SW480 (cell line): Measurements from ENCODE around the gene PRKAB2.
"Not testable (repeated sequence)": the region's sequence is repeated elsewhere in the genome, so short reads cannot be mapped to it uniquely, and the experiment has no call there.

Source experiments
- DNase-seq: peaks from one replicate; pipeline ENCODE4 v3.0.0-alpha.2; 2016; ENCODE audit warnings: low spot score

PRKAB2 gene

GRCh38 chr1:147172168-147173016, at the start of gene PRKAB2:
Gene PRKAB2, minus strand, starts transcription at chr1:147172470. Its CDS starts 326 bp downstream, at chr1:147172144.
- peak; percentile 96 for DNase-seq

- no peak for DNase-seq
Observed at GRCh38 chr1:147218606-147219005, 46.3 kb upstream of the PRKAB2 start.

- no peak for DNase-seq
Observed at GRCh38 chr1:147217141-147217540, 44.9 kb upstream of the PRKAB2 start.

- no peak for DNase-seq
Observed at GRCh38 chr1:147216124-147216523, 43.9 kb upstream of the PRKAB2 start.

- no peak for DNase-seq
Observed at GRCh38 chr1:147215540-147215916, 43.3 kb upstream of the PRKAB2 start.

- no peak for DNase-seq
Observed at GRCh38 chr1:147214842-147215539, 42.7 kb upstream of the PRKAB2 start.

- no peak for DNase-seq
Observed at GRCh38 chr1:147214325-147214724, 42.1 kb upstream of the PRKAB2 start.

- DNase-seq = no peak
Observed at GRCh38 chr1:147213271-147213670, 41.0 kb upstream of the PRKAB2 start.

GRCh38 chr1:147211577-147211976, 39.3 kb upstream of the PRKAB2 start:
- DNase-seq = no peak

GRCh38 chr1:147210987-147211386, 38.7 kb upstream of the PRKAB2 start:
- DNase-seq = no peak

- DNase-seq = no peak
Observed at GRCh38 chr1:147209825-147210821, 37.9 kb upstream of the PRKAB2 start.

- no peak for DNase-seq
Observed at GRCh38 chr1:147208619-147209018, 36.3 kb upstream of the PRKAB2 start.

GRCh38 chr1:147207192-147207591, 34.9 kb upstream of the PRKAB2 start:
- no peak for DNase-seq

GRCh38 chr1:147204080-147204479, 31.8 kb upstream of the PRKAB2 start:
- no peak for DNase-seq

GRCh38 chr1:147202576-147202975, 30.3 kb upstream of the PRKAB2 start:
- DNase-seq = no peak

- DNase-seq = no peak
Observed at GRCh38 chr1:147201786-147202185, 29.5 kb upstream of the PRKAB2 start.

- DNase-seq = no peak
Observed at GRCh38 chr1:147201276-147201675, 29.0 kb upstream of the PRKAB2 start.

GRCh38 chr1:147197324-147197723, 25.1 kb upstream of the PRKAB2 start:
- not testable (repeated sequence) for DNase-seq

GRCh38 chr1:147189514-147189913, 17.2 kb upstream of the PRKAB2 start:
- DNase-seq = no peak

GRCh38 chr1:147185432-147185831, 13.2 kb upstream of the PRKAB2 start:
- DNase-seq = no peak

GRCh38 chr1:147177611-147178380, 5.5 kb upstream of the PRKAB2 start:
- DNase-seq = no peak
